Colonic mucosa (tissue), 4 donors: Measurements from ENCODE around the gene SQOR. TPM values are rescaled to one million over a fixed set of nuclear protein-coding genes. Genes with fewer than 3 reads are reported as not detected.

ENCODE experiments used
- DNase-seq: peaks from one replicate; pipeline ENCODE4 v3.0.0-alpha.2; 2020
- H3K27ac ChIP-seq: fragments of 200-600 bp; one replicate; pipeline ENCODE4 v1.8.0; 2021
- H3K27me3 ChIP-seq: fragments of 200-600 bp; one replicate; pipeline ENCODE4 v1.8.0; 2021
- H3K36me3 ChIP-seq: fragments of 200-600 bp; one replicate; pipeline ENCODE4 v1.8.0; 2021
- H3K4me1 ChIP-seq: fragments of 200-600 bp; one replicate; pipeline ENCODE4 v1.8.0; 2021; ENCODE audit warnings: mild to moderate bottlenecking
- H3K4me3 ChIP-seq: fragments of 200-600 bp; one replicate; pipeline ENCODE4 v1.8.0; 2021
- H3K9ac ChIP-seq, 2 donors: one replicate each; pipeline ENCODE4 v1.7.0; 2013; ENCODE audit warnings: control low read depth in 2 of 2, low read depth in 2 of 2, low read length in 2 of 2
- H3K9me3 ChIP-seq: fragments of 200-600 bp; one replicate; pipeline ENCODE4 v1.8.0; 2021
- intact Hi-C: fragments of 100-400 bp; cut with DNase I; formaldehyde crosslinking; loops from one replicate; pipeline ENCODE4 v1.14.1; 2022
- total RNA-seq, 2 donors: library from RNA; stranded (reverse); fragmentation: NEBNext Ultra II Directional in 1 of 2; extraction: Animal tissue kit (Norgen Biotek cat#: 25700) in 1 of 2; gene quantifications; one replicate each; pipeline ENCODE4 v1.2.1, GENCODE V29; 2021
- TF ChIP-seq, protein P1 (sequence below): fragments of 200-600 bp; IDR thresholded peaks from one replicate; pipeline ENCODE4 v1.8.0; 2022; ENCODE audit warnings: antibody characterized with exemption, mild to moderate bottlenecking
- donor health status: healthy.
- donor health status: DM: no; HTN: no; CAD: no.
- donor health status: DM: no; HTN: no; CAD: no.

The SQOR gene
- total RNA-seq, 2 donors from 2014 or later, result 308 to 500 TPM

DNA sequence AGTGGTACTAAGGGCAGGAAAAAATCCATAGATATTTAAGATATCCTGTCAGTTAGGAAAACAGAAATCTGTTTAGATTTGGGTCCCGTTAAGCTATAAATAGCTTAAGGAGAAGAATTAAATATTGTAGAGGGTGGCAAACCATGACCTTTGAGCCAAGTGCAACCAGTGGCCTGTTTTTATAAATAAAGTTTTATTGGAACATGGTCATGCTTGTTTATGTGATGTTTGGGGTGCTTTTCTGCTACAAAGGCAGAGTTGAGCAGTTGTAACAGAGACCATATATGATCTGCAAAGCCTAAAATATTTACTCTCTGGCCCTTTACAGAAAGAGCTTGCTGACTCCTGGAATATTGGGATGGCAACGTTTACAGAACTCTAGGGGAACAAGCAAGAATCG, 66.3 kb downstream of the SQOR start:
- Histone ChIP-seq H3K36me3 (no peaks in the 10 kb centered on the region), H3K9ac (no peak overlapping the region), H3K27me3 (no peaks in the 10 kb centered on the region), H3K9me3 (no peaks in the 10 kb centered on the region), H3K27ac (no peak overlapping the region), H3K4me3 (no peak overlapping the region), H3K4me1 (no peaks in the 10 kb centered on the region)
- no peak for DNase-seq
- TF ChIP-seq, protein P1, sequence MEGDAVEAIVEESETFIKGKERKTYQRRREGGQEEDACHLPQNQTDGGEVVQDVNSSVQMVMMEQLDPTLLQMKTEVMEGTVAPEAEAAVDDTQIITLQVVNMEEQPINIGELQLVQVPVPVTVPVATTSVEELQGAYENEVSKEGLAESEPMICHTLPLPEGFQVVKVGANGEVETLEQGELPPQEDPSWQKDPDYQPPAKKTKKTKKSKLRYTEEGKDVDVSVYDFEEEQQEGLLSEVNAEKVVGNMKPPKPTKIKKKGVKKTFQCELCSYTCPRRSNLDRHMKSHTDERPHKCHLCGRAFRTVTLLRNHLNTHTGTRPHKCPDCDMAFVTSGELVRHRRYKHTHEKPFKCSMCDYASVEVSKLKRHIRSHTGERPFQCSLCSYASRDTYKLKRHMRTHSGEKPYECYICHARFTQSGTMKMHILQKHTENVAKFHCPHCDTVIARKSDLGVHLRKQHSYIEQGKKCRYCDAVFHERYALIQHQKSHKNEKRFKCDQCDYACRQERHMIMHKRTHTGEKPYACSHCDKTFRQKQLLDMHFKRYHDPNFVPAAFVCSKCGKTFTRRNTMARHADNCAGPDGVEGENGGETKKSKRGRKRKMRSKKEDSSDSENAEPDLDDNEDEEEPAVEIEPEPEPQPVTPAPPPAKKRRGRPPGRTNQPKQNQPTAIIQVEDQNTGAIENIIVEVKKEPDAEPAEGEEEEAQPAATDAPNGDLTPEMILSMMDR, result no peak
- intact Hi-C loops, result no loop called here

DNA sequence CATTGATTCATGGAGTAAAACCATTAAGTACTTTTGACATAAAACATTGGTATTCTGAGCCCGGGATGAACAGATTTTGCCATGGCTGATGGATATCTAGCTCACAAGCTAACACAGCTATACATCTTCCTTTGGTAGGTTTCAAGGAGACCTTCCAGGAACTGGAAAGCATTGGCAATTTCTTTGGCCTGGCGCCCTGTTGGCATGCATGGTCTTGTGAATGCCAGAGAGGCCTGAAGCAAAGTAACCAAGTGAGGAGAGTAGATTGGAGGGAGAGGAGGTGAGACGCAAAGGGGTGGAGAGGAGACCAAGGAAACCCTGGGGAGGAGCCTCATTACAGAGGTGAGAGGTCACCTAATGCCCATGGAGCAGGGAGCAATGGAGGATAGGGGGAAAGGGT, 67.2 kb downstream of the SQOR start:
- no peaks in the 10 kb centered on the region for H3K36me3 ChIP-seq
- no peak for DNase-seq
- no peaks in the 10 kb centered on the region for H3K27me3 ChIP-seq

DNA sequence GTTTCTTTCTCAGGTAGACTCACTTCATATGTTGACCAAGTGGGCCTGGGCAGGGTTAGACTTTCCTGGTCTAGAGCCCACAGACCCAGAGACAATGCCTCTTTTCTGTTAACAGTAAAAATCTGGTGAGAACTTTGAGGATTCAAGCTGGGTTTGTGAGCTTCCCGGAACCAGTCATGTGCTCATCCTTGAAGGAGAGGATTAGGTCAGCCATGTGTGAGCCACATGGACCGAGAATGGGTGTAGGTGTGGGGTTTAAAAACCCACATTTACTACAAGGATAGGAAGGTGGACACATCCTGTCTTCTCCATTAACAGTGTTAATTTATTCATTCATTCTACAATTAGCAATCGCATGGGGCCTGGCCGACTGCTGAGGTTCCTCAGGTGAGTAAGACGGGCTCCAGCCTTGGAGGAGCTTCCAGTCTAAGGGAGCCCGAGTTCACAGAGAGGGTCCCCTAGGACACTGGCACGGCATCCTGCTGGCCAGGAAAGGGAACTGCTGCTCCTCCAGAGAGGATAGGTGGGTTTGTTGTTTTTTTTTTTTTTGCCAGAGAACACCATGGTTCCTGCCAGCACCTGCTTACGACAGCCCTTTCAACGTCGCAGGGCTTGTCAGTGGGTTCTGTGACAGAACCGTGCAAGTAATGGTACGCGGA, 69.0 kb downstream of the SQOR start:
- no peaks in the 10 kb centered on the region for H3K4me1 ChIP-seq
- H3K27me3 ChIP-seq, result no peaks in the 10 kb centered on the region
- TF ChIP-seq, protein P1, result peak; percentile 16
- H3K36me3 ChIP-seq, result no peaks in the 10 kb centered on the region
- intact Hi-C loops, result no loop called here
- H3K27ac ChIP-seq, result no peak overlapping the region
- H3K9ac ChIP-seq, result peak overlapping the region in 1 of 2 donors; percentile 48
- H3K9me3 ChIP-seq, result no peaks in the 10 kb centered on the region
- DNase-seq, result no peak
- H3K4me3 ChIP-seq, result peak overlapping the region; percentile 41

More for the DNA sequence above, 67.2 kb downstream of the SQOR start:
- H3K27ac ChIP-seq, result no peak overlapping the region
- intact Hi-C loops, result no loop called here
- H3K4me3 ChIP-seq, result no peak overlapping the region
- no peaks in the 10 kb centered on the region for H3K9me3 ChIP-seq
- TF ChIP-seq, protein P1, result no peak
- H3K4me1 ChIP-seq, result no peaks in the 10 kb centered on the region
- H3K9ac ChIP-seq, result no peak overlapping the region

DNA sequence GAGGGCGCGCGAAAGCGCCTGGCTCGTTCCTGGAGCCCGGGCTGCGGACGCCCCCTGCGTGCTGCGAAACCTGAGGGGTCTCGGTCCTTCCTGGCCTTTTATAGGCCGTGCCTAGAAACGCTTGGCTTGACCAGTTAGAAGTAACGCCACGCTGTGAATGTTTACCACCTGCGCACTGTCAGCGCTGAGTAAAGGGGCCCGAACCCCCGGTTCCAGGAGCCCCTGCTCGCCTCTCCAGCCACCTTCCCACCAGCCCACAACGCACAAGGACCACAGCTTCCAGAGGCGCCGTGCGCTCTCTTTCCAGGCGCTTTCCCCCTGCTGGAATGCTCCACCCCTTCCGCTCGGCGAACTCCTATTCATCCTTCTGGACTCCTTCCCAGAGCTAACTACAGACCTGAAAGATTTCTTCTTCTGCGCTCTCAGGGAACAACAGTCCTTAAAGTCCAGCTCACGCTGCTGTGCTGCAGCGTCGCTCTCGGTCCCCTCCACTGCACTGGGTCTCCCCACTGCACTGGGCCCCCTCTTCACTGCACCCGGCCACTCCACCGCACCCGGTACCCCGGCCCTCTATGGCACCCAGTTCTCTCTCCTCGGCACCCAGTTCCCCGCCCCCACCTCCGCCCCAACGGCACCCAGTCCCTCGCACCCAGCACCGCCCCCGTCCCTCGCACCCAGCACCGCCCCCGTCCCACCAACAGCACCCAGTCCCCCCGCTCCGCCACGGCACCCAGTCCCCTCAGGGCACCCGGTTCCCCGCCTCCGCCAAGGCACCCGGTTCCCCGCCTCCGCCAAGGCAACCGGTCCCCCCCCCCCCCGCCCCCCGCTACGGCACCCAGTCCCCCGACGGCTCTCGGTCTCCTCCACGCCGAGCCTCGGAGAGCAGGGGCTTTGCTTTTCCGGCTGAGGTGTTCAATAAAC, 69.8 kb downstream of the SQOR start:
- TF ChIP-seq, protein P1, result no peak
- Histone ChIP-seq H3K27me3 (no peaks in the 10 kb centered on the region), H3K27ac (no peak overlapping the region), H3K36me3 (no peaks in the 10 kb centered on the region), H3K4me3 (peak overlapping the region; percentile 41), H3K4me1 (no peaks in the 10 kb centered on the region), H3K9ac (peak overlapping the region; percentile 45 to 66), H3K9me3 (no peaks in the 10 kb centered on the region)
- intact Hi-C loops, result no loop called here
- DNase-seq, result peak; percentile 73

DNA sequence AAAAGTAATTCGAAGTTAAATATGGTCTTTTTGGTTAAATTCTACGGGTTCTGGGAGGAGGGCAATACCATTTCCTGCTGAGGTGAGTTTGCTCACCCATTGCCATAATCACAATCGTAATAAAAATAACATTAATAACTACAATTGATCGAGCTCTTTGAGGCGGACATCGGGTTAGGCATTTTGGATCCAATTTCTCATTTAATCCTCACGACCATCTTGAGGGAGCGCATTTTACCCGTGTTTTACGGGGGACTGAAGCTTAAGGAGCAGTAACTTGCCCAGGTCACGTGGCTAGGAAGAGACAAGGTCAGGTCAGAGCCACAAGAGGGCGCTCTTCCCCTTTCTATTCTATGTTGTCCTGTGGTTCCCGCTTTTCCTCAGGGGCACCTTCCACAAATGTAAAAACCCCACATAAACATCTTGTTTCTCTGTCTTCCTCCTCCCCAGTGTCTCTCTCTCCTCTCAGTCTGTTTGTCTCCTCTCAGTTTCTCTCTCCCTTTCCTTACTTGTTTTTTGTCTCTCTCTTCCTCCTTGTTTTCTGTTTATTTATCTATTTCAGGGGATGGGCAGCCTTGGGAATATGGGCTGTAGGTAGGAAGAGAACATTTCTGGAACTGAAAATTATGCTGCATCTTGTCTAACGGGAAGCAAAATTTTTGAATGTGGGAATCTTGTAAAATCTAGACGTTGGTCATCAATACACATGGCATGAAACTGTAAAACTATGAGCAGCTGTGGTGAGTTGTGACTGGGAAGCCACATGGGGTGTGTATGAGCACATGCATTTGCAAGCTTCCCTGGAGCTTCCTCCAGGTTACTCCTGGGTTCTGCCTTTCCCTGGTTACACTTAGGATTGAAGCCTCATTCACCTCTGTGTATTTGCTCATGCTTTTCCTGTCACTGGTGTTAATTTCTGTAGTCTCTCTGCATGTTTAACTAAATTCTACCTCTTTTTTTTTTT, 71.0 kb downstream of the SQOR start:
- peak; percentile 87 for DNase-seq
- H3K9ac ChIP-seq, result peak overlapping the region; percentile 45 to 66
- no peaks in the 10 kb centered on the region for H3K36me3 ChIP-seq
- TF ChIP-seq, protein P1, result peak; percentile 78
- H3K4me3 ChIP-seq, result peak overlapping the region; percentile 41
- H3K9me3 ChIP-seq, result no peaks in the 10 kb centered on the region
- H3K4me1 ChIP-seq, result no peaks in the 10 kb centered on the region
- intact Hi-C loops, result no loop called here
- no peak overlapping the region for H3K27ac ChIP-seq
- H3K27me3 ChIP-seq, result no peaks in the 10 kb centered on the region
